T follicular helper cell (primary cell): ENCODE data around the gene ZNF521.

Experiments
- DNase-seq: peaks from one replicate; pipeline ENCODE4 v3.0.0-alpha.2; 2020; ENCODE audit warnings: low read depth

Gene ZNF521

GRCh38 chr18:25125680-25126079 is 226.3 kb downstream of the ZNF521 start:
- DNase-seq, result no peak

- no peak for DNase-seq
Measured at GRCh38 chr18:25123438-25124232, 228.3 kb downstream of the ZNF521 start.

GRCh38 chr18:25121442-25121841 is 230.5 kb downstream of the ZNF521 start:
- no peak for DNase-seq

- DNase-seq, result no peak
Measured at GRCh38 chr18:25113566-25113965, 238.4 kb downstream of the ZNF521 start.

GRCh38 chr18:25112821-25113434 is 239.0 kb downstream of the ZNF521 start:
- no peak for DNase-seq

- no peak for DNase-seq
Measured at GRCh38 chr18:25111377-25112288, 240.3 kb downstream of the ZNF521 start.

- no peak for DNase-seq
Measured at GRCh38 chr18:25109484-25109883, 242.5 kb downstream of the ZNF521 start.

- DNase-seq, result no peak
Measured at GRCh38 chr18:25103468-25104155, 248.4 kb downstream of the ZNF521 start.

GRCh38 chr18:25102662-25103061 is 249.3 kb downstream of the ZNF521 start:
- DNase-seq, result no peak

- no peak for DNase-seq
Measured at GRCh38 chr18:25100418-25100817, 251.5 kb downstream of the ZNF521 start.

GRCh38 chr18:25099895-25100294 is 252.1 kb downstream of the ZNF521 start:
- DNase-seq, result no peak

- no peak for DNase-seq
Measured at GRCh38 chr18:25097569-25098056, 254.4 kb downstream of the ZNF521 start.

GRCh38 chr18:25097057-25097456 is 254.9 kb downstream of the ZNF521 start:
- no peak for DNase-seq

GRCh38 chr18:25093141-25093540 is 258.8 kb downstream of the ZNF521 start:
- no peak for DNase-seq

GRCh38 chr18:25089470-25089869 is 262.5 kb downstream of the ZNF521 start:
- no peak for DNase-seq

GRCh38 chr18:25086876-25087275 is 265.1 kb downstream of the ZNF521 start:
- no peak for DNase-seq

GRCh38 chr18:25081001-25081400 is 271.0 kb downstream of the ZNF521 start:
- DNase-seq, result no peak

GRCh38 chr18:25080211-25080610 is 271.8 kb downstream of the ZNF521 start:
- DNase-seq, result no peak

GRCh38 chr18:25077944-25078723 is 273.8 kb downstream of the ZNF521 start:
- DNase-seq, result no peak

- DNase-seq, result no peak
Measured at GRCh38 chr18:25077038-25077943, 274.7 kb downstream of the ZNF521 start.
